Heart right ventricle (tissue), 16 donors: ENCODE data around the gene ZFPM1. TPM values are rescaled to one million over a fixed set of nuclear protein-coding genes. Genes with fewer than 3 reads are reported as not detected.
A peak's percentile ranks its signal among the peaks of the same experiment; 100 is the strongest.

Experiments
- ATAC-seq, 8 donors: fragments of 200-7000 bp; cut with Tn5 transposase; one replicate each; pipeline ENCODE4 v1.9.1; 2020; ENCODE audit warnings: mild to moderate bottlenecking in 8 of 8, moderate library complexity in 8 of 8, moderate number of reproducible peaks in 1 of 8
- DNase-seq, 2 donors: peaks; one replicate each; pipeline ENCODE4 v3.0.0-alpha.2; 2020
- H3K27ac ChIP-seq, 10 donors: fragments of 200-600 bp; sonication (generic) in 2 of 10; one replicate each; pipeline versions ENCODE4 v1.5.0 to v1.8.0; 2020 to 2022; ENCODE audit warnings: mild to moderate bottlenecking in 3 of 10
- H3K27me3 ChIP-seq, 7 donors: fragments of 200-600 bp; one replicate each; pipeline ENCODE4 v1.8.0; 2021 to 2022; ENCODE audit warnings: mild to moderate bottlenecking in 2 of 7
- H3K36me3 ChIP-seq, 9 donors: fragments of 200-600 bp; sonication (generic) in 1 of 9; one replicate each; pipeline versions ENCODE4 v1.5.0 to v1.8.0; 2020 to 2022; ENCODE audit warnings: mild to moderate bottlenecking in 2 of 9
- H3K4me1 ChIP-seq, 9 donors: fragments of 200-600 bp; sonication (generic) in 1 of 9; one replicate each; pipeline versions ENCODE4 v1.5.0 to v1.8.0; 2020 to 2022; ENCODE audit warnings: mild to moderate bottlenecking in 4 of 9
- H3K4me3 ChIP-seq, 10 donors: fragments of 200-600 bp; sonication (generic) in 2 of 10; one replicate each; pipeline versions ENCODE4 v1.5.0 to v1.8.0; 2020 to 2022; ENCODE audit warnings: mild to moderate bottlenecking in 7 of 10, moderate library complexity in 2 of 10
- H3K9me3 ChIP-seq, 11 donors: fragments of 200-600 bp in 10 of 11; sonication (generic) in 2 of 11; one replicate each; pipeline versions ENCODE4 v1.5.0 to v1.8.0; 2013 to 2022; ENCODE audit warnings: mild to moderate bottlenecking in 2 of 11, control low read depth in 1 of 11, moderate library complexity in 1 of 11
- WGBS, 2 donors: extraction: QIAGEN DNeasy Blood & Tissue Kit; methylation state at CpG; one replicate each; pipeline ENCODE4 v1.1.7; 2013; ENCODE audit warnings: inconsistent platforms in 1 of 2; 5-methylcytosine and 5-hydroxymethylcytosine counted together
- intact Hi-C, 10 donors: fragments of 100-400 bp; cut with DNase I; formaldehyde crosslinking; loops; one replicate each; pipeline versions ENCODE4 v1.11.1 to v1.14.2; 2022
- polyA plus RNA-seq, 2 donors: library from polyadenylated mRNA; stranded (reverse); fragments of 200-250 nt; gene quantifications; one replicate each; pipeline ENCODE4 v1.2.3, GENCODE V29; 2013
- total RNA-seq, 10 donors: library from RNA; stranded (reverse); fragmentation: NEBNext Ultra II Directional in 3 of 10; extraction: Animal tissue kit (Norgen Biotek cat#: 25700) in 3 of 10; gene quantifications; one replicate each; pipeline versions ENCODE4 v1.2.1 to v1.2.4, GENCODE V29; 2021 to 2023
- TF ChIP-seq, protein P1 (sequence below), 9 donors: fragments of 200-600 bp; sonication (generic) in 2 of 9; IDR thresholded peaks; one replicate each; pipeline versions ENCODE4 v1.5.0 to v1.8.0; 2021 to 2022; ENCODE audit warnings: antibody characterized with exemption in 9 of 9, mild to moderate bottlenecking in 5 of 9, moderate library complexity in 1 of 9
- donor health status: Arrhythmogenic right ventricular cardiomyopathy.
- donor health status: ischemic (EF 13 %, LVEDD 7.1; RV severe dilation, severe dysfunction).
- donor health status: healthy with polysubstance abuse.
- donor health status: DM: no; HTN: yes; CAD: no.
- donor health status: DM: no; HTN: no; CAD: no.
- donor health status: ischemic (EF 25% LVEDD 6.9; RV normal size, moderate dysfunction).
- donor health status: ischemic (EF 25% LVEDD 5.7; RV mildly dilated, moderate dysfunction).
- donor health status: healthy.
- donor health status: DM: yes; HTN: yes; CAD: no.
- donor health status: Ischemic cardiomyopathy.
- donor health status: ischemic (EF 35%, LVEDD 5.7; RV mildly dilated, moderate dysfunction).
- donor health status: nonischemic (EF 11% LVEDD 7.7; RV severe dilation, severe dysfunction).
- donor health status: DM: yes; HTN: yes; CAD: no.
- donor health status: PGD.
- donor health status: ischemic (EF 29% LVEDD 5.4; RV normal size, mild dysfunction).
- donor health status: nonischemic (EF 23%, LVEDD 6.1; RV moderate dilation, normal function).

ZFPM1 gene
- total and polyA plus RNA-seq, 12 donors, result 2.0 to 10.4 (median 4.4) TPM

DNA sequence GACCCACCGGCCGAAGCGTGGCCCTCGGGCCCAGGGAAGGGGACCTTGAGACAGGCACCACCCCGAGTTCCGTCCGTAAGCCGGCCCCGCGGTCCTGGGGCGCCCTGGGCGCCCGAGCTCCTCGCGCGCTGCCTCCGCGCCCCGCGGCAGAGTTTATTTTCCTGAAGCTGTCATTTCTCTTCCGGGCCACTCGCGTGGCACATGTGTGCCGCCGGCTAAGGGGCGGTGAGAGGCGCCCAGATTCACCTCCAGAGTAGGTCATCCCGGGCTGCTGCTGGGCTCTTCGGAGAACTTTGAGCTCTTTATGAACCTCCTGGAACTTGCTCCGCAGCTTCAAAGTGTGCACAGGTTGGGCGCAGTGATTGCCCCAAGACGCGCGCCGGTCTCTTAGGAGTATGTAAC lies 117.6 kb downstream of the ZFPM1 start:
- 0 to 1% methylated on average over 35 of the region's 35 CpGs for WGBS, 2 donors
- intact Hi-C loops, result loop anchor here in 4 of 10 donors (2.0 to 10.0 kb wide), 3 partner anchors 20 to 137 kb away; partner anchors contain the start of genes CTU2 (in 4 of the 4) and RNF166 (in 4 of the 4)
- H3K9me3 ChIP-seq, result no peaks in the 10 kb centered on the region
- H3K4me3 ChIP-seq, result peak overlapping the region; percentile 67 to 96 (median 91)
- peaks cover 0 to 37% (median 0%) of the 10 kb centered on the region in 9 donors for H3K36me3 ChIP-seq
- H3K27ac ChIP-seq, result peak overlapping the region; percentile 33 to 92 (median 82)
- ATAC-seq, result peak in 2 of 8 donors; percentile 1 to 6
- TF ChIP-seq, protein P1, sequence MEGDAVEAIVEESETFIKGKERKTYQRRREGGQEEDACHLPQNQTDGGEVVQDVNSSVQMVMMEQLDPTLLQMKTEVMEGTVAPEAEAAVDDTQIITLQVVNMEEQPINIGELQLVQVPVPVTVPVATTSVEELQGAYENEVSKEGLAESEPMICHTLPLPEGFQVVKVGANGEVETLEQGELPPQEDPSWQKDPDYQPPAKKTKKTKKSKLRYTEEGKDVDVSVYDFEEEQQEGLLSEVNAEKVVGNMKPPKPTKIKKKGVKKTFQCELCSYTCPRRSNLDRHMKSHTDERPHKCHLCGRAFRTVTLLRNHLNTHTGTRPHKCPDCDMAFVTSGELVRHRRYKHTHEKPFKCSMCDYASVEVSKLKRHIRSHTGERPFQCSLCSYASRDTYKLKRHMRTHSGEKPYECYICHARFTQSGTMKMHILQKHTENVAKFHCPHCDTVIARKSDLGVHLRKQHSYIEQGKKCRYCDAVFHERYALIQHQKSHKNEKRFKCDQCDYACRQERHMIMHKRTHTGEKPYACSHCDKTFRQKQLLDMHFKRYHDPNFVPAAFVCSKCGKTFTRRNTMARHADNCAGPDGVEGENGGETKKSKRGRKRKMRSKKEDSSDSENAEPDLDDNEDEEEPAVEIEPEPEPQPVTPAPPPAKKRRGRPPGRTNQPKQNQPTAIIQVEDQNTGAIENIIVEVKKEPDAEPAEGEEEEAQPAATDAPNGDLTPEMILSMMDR (IDR thresholded peaks at IDR 0.05), result no peak
- peaks cover 6 to 30% (median 25%) of the 10 kb centered on the region in 9 donors for H3K4me1 ChIP-seq
- DNase-seq, result peak in 1 of 2 donors; percentile 31
- no peaks in the 10 kb centered on the region for H3K27me3 ChIP-seq

DNA sequence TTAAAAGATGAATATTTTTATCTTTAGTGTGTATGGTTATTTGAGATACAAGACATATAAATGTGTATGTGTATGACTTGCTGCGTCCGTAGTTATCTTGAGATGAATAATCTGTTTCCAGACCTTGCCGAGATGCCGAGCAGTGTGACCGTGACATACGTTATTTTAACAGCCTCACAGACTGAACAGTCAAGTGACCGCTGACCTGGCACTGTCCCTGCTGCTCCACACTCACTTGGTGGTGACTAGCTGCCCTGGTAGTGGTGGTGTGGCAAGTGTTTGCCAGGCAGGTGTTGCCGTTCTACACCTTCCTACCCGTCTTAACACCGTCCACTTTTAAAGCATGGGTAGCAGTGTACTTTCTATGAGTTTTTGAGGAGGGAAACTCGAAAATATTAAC lies 122.2 kb downstream of the ZFPM1 start:
- no peak overlapping the region for H3K4me3 ChIP-seq
- H3K36me3 ChIP-seq, result peaks cover 0 to 81% (median 13%) of the 10 kb centered on the region in 9 donors
- H3K27ac ChIP-seq, result no peak overlapping the region
- intact Hi-C loops, result loop anchor here in 2 of 10 donors (10.0 kb wide), 1 partner anchor 130 kb away; the partner anchor contains the start of genes CTU2 (in 2 of the 2) and RNF166 (in 2 of the 2)
- TF ChIP-seq, protein P1 (IDR thresholded peaks at IDR 0.05), result no peak
- peaks cover 6 to 20% (median 18%) of the 10 kb centered on the region in 9 donors for H3K4me1 ChIP-seq
- H3K9me3 ChIP-seq, result no peaks in the 10 kb centered on the region
- H3K27me3 ChIP-seq, result no peaks in the 10 kb centered on the region
- 90 to 92% methylated on average over 11 of the region's 11 CpGs for WGBS, 2 donors
- ATAC-seq (no peak), DNase-seq (no peak)

DNA sequence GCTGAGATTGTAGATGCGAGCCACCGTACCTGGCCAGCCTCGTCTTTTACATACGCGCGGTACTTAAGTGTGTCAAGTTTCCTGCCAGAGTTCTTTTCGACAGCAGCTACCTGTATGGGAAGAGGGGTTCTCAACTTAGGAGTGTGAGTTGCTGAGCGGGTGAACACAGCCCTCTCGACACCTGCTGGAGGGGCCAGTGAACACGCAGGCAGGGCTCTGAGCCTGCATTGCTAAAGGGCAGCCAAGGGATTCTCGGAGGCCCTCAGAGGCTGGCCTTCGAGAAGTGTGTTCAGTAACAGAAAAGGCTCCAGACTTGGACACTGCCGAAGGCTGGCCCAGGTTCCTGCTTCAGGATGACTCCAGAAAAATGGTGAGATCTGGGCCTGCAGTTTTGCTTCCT lies 123.2 kb downstream of the ZFPM1 start:
- ATAC-seq, result no peak
- WGBS, 2 donors, result 92 to 94% methylated on average over 13 of the region's 13 CpGs
- Histone ChIP-seq H3K4me1 (peaks cover 3 to 13% (median 13%) of the 10 kb centered on the region in 9 donors), H3K27ac (no peak overlapping the region), H3K4me3 (no peak overlapping the region), H3K9me3 (no peaks in the 10 kb centered on the region), H3K27me3 (no peaks in the 10 kb centered on the region), H3K36me3 (peaks cover 0 to 91% (median 13%) of the 10 kb centered on the region in 9 donors)
- intact Hi-C loops, result loop anchor here in 2 of 10 donors (10.0 kb wide), 1 partner anchor 128 kb away; the partner anchor contains the start of genes CTU2 (in 2 of the 2) and RNF166 (in 2 of the 2)
- TF ChIP-seq, protein P1 (IDR thresholded peaks at IDR 0.05), result no peak
- no peak for DNase-seq

DNA sequence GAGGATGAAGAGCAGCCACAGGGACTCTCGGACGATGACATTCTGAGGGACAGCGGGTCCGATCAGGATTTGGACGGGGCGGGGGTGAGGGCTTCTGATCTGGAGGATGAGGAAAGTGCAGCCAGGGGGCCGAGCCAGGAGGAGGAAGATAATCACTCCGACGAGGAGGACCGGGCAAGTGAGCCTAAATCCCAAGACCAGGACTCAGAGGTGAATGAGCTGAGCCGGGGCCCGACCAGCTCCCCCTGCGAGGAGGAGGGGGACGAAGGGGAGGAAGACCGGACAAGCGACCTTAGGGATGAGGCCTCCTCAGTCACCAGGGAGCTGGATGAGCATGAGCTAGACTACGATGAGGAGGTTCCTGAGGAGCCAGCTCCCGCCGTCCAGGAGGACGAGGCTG lies 124.1 kb downstream of the ZFPM1 start:
- Histone ChIP-seq H3K36me3 (peaks cover 0 to 95% (median 13%) of the 10 kb centered on the region in 9 donors), H3K27me3 (no peaks in the 10 kb centered on the region), H3K4me1 (peaks cover 0 to 5% (median 4%) of the 10 kb centered on the region in 9 donors), H3K9me3 (no peaks in the 10 kb centered on the region), H3K27ac (no peak overlapping the region), H3K4me3 (no peak overlapping the region)
- intact Hi-C loops, result loop anchor here in 2 of 10 donors (10.0 kb wide), 1 partner anchor 128 kb away; the partner anchor contains the start of genes CTU2 (in 2 of the 2) and RNF166 (in 2 of the 2)
- 94% methylated on average over 20 of the region's 20 CpGs for WGBS, 2 donors
- DNase-seq, result no peak
- TF ChIP-seq, protein P1 (IDR thresholded peaks at IDR 0.05), result no peak
- no peak for ATAC-seq
